GM19023 (cell line): ENCODE results near the gene GSTM3.
"Not testable (repeated sequence)": the region's sequence is repeated elsewhere in the genome, so short reads cannot be mapped to it uniquely, and the experiment has no call there.

Experiments
- ATAC-seq: cut with Tn5 transposase; IDR thresholded peaks from one replicate; pipeline ENCODE4 v1.9.1; 2021; ENCODE audit warnings: mild to moderate bottlenecking, moderate library complexity; ENCODE audit not compliant: unreplicated experiment

GSTM3 gene

DNA sequence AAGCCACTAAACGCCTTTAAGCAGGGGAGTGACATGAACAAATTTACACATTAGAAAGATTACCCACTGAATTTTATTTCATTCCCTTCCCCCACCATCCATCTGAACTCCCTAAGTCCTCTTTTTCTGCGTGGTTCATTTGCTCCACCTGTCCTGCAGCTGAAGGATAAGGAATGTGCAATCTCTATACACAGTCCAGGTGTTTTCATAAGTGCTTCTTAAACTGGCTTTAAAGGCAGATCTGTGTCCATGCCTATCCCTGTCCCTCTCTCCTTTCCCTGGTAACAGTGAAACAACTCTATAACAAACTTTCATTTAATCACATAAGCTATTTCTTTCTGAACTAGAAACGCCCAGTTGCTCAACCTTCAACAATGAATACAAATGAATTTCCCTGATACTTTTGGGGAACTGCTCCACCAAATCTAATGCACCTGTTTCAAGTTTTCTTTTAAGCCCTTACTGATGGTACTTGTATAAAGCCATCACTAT is 8.4 kb downstream of the GSTM3 start:
- no peak for ATAC-seq

DNA sequence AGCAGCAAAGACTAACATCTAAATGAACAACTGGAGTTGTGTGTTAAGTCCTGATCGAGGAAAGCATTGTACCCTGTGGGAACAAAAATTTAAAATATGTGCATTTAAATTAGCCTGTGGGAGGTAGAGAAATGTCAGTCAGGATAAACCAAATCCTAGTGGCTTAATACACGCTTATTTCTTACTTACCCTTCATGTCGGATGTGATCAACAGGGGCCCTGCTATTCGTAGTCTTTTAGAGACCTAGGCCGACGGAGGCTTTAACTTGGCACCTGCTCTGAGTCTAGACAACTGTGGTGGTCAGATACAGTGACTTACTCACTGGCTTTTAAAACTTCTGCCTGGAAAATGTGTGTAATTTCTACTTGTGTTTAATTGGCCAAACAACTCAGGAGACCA is 10.2 kb downstream of the GSTM3 start:
- no peak for ATAC-seq

DNA sequence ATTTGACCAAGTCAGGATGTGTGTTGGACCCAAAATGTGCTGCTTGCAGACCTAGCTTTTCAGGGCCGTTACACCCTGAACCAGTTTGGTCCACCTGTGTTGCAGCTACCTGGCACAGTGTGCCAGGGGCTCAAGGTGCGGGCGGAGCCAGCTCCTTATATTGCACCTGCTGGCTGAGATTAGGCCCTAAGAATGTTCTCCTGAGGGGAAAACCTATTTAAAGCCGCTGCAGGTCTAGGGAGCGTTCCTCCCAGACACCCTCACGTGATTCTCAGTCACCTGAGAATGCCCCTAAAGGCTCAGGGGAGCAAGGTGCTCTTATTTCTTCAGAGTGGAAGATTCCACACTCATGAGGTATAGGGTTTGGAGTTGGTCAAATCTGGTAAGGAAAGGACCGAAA is 12.0 kb downstream of the GSTM3 start:
- no peak for ATAC-seq

DNA sequence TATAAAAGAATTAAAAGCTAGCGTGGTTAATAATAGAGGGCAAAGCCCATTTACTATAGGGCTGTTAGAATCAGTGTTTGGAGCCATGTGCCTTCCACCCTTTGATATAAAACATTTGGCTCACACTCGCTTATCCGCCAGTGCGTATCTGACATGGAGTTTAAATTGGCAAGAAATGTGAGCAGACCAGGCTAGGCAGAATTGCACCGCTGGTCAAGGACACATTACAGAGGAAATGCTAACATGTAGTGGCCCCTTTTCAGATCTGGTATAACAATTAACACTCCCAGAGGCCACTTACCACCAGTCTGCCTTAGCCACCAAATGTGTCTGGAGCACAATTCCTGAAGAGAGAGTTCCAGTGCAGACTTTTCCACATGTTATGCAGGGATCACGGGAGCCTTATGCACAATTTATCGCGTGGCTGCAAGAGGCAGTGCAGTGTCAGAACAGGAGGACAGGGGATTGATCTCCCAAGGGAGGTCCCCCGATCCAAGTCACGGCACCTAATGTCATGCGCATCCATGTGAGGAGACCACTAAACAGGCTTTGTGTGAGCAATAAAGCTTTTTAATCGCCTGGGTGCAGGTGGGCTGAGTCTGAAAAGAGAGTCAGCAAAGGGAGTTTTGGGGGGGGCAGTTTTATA is 14.0 kb downstream of the GSTM3 start:
- no peak for ATAC-seq

DNA sequence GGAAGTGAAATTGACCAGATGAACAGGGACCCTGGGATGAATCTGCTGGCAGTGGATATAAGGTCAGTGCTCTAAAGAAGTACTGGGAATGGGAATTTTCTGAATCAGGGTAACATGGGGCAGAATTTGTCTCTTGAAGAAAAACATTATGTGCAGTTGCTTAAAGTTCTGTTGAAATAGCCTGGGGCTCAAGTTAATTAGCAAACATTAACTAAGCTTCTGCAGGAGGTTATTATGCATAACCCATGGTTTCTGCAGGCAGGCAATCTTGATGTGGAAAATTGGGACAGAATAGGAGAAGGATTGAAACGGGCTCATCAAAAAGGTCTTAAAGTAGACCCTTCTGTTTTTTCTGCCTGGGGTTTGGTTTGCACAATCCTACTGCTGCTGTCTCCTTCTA is 14.8 kb downstream of the GSTM3 start:
- ATAC-seq = no peak

DNA sequence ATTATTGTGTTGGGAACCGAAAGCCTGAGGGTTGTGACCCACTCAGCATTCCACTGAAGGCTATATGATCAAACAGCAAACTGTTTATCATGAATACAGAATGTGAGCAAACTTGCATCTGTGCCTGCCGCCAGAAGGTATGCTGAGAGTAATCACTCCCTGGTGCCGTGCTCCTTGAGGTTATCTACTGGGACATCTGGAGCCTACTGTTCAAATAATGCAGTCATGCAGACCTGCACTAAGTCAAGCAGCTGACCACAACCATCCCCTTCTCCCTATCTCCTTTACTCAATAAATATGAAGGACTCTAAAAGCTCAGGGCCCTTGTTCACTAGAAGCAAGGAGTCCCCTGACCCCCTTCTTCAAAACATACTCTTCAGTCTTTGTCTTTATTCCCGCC is 15.3 kb downstream of the GSTM3 start:
- ATAC-seq = no peak

DNA sequence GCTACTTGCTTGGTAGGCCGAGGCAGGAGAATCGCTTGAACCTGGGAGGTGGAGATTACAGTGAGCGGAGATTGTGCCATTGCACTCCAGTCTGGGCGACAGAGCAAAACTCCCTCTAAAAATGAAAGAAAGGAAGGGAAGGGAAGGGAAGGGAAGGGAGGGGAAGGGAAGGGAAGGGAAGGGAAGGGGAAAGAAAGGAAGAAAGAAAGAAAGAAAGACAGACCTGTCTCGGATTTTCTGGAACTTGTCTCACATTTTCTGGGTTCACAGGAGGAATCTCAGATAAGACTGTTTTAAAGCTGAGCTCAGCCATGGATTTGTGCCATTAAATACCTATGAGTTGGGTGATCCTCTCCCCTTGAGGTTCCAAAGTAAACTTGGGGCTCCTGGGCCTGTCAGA is 15.9 kb downstream of the GSTM3 start:
- ATAC-seq = no peak

DNA sequence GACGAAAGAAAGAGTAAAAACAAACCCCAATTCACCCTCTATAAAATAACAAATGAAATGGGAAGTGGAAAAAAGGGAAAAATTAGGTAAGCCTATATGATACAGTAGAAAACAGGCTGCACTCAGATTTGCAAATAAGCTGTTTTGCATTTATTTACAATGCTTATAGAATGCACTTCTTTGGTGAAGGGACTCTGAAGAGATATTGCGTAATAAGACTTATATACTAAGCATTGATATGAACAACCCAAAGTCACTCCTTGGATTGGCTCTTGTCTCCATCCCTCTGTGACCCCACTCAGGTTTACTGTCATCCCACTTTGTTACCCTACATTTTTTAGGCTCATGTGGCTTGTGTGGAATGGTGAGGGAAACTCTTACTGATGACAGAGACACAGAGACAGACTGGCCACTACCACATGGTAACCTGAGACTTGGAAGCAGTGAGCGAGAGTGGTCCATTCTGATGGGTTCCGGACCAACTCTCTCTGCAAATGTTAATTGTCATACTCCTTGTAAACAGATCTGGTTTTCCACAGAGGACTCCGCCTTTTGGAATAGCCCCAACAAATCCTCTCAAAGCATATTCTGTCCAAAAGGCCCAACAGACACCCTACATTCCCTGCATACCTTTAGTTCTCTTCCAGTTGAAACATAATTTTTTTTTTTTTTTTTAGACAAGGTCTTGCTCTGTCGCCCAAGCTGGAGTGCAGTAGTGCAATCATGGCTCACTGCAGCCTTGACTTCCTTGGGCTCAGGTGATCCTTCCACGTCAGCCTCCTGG is 17.7 kb downstream of the GSTM3 start:
- ATAC-seq = no peak

DNA sequence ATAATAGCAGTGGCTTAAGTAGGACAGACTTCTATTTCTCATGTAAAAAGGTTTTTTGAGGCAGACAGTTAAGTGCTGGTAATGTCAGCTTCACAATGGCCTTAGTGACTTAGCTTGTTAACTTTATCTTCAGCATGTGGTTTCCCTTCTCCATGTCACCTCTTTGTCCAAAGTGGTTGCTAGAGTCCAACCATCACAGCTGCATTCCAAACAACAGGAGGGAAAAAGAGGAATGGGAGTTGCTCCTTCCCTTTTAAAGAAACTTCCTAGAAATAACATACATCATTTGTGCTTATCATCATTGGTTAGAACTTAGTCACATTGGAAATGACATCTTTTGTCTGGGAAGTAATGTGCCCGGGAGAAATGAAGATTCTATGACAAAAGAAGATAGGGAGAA is 18.9 kb downstream of the GSTM3 start:
- ATAC-seq = no peak

DNA sequence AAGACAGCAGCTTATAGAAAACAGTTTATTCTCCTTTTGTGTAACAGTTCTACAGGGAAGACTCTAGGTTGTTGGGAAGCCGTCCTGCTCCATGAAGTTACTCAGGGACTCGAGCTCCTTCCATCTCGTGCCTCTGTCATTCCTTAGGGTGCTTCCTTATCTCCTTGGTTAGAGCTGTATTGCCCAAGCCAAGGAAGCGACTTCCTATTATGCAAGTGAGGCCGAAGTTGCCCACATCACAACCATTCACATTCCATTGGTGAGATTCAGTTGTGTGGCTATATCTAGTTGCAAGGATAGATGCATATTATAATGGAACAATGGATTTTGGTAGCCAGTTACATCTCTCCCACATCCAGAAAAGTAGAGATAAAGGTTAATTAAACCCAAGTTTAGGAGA is 19.8 kb downstream of the GSTM3 start:
- ATAC-seq = no peak

DNA sequence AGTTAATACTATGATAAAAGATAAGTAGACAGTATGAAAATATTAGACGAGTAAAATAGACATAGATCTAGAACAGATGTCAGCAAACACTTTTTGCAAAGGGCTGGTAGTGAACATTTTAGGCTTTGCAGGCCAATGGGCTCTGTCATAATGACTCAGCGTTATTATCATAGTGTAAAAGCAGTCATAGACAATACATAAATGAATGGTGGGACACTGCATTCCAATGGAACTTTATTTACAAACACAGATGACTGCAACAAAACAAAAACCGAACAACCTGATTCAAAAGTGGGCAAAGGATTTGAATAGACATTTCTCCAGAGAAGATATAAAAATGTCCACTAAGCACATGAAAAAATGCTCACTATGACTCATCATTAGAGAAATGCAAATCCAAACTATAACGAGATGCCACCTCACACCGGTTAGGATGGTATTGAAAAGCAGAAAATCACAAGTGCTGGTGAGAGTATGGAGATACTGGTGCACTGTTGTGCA is 21.5 kb downstream of the GSTM3 start:
- no peak for ATAC-seq

DNA sequence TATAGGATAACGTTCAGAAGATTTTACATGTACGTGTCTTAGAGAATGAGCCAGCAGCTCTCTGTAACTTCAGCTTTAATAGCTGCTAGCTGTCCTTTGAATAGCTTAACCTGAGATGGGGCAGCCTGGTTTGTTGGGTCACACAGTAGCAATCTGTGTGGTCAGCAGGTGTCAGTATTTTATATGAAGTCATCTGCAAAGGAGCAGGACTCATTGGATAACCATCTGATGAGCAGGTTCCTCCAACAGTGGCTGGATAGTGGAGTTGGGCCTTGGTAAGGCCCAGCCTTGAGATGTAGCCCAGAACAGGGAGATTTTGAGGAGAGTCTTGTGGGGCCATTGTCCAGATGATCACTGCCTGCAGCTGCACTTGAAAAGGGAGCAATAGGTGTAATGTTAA is 22.3 kb downstream of the GSTM3 start:
- ATAC-seq = no peak

DNA sequence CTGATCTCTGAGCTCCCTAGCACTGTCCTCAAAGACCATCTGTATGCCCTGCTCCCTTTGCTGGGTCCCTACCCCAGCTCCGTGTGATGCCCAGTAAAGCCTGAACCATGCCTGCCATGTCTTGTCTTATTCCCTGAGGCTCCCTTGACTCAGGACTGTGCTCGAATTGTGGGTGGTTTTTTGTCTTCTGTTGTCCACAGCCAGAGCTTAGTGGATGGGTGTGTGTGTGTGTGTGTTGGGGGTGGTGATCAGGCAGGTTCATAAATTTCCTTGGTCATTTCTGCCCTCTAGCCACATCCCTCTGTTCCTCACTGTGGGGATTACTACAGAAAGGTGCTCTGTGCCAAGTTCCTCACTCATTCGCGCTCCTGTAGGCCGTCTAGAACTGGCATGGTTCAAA is 23.1 kb downstream of the GSTM3 start:
- no peak for ATAC-seq

DNA sequence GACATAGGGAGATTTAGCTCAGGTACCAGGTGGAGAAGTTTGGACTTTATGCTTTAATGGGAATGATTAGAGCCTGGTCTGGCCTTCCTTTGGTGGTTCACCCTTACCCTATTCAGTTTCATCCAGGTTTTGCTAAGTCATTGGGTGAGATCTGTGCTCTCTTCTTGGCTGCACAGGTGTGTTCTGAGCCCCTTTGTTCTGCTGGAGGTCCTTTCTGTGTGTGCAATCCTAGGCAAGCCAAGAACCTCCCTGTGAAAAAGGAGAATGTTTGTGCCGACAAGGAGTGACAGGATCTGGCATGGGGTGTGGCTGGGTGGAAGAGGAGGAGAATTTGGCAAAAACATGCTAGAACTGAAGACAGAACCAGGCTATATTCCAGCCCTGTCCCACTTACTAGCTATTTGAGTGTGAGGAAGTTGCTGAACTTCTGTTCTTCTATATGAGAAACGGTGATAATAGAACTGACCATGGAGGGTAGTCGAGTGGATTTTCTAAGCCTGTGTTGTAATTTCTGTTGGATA is 24.2 kb downstream of the GSTM3 start:
- no peak for ATAC-seq

DNA sequence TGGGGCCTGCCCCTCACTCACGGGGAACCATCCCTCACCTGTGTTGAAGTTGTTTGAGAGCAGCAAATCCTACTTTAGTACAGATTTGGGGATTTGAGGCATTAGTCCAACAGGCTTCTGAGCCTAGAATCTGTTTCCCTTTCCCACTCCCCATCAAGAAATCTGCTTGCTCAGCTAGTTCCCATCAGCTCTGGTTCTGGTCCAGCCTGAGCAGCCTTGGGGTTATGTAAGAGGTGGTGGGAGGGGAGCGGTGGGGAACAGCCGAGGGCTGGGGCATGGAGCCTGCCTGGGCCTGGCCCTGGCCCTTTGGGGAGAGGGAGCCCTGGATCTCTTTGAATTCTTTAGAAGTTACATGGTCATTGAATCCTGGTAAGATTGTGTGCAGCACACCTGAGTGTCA is 24.7 kb downstream of the GSTM3 start:
- ATAC-seq = no peak

DNA sequence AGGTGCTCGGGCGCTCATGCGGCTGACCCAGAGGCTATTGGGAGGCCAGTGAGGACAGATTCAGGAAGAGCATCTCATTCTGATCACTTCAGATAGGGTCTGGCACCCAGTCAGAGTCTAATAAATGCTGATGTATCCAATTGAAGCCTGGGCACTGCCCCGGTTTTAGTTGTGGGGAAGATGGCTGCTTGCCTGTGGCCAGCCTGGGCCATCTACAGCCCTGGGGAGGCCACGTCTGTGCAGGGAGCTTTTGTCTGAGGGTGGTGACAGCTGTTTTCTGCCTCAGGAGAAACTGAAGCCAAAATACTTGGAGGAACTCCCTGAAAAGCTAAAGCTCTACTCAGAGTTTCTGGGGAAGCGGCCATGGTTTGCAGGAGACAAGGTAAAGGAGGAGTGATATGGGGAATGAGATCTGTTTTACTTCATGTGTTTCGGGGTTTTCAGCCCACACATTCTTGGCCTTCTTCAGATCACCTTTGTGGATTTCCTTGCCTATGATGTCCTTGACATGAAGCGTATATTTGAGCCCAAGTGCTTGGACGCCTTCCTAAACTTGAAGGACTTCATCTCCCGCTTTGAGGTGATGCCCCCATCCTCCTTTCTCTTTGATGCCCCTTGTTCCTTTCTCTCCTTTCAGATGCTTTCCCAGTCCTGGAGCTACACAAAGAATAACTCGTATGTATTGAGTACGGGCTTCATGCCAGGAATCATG is 26.0 kb downstream of the GSTM3 start:
- no peak for ATAC-seq

DNA sequence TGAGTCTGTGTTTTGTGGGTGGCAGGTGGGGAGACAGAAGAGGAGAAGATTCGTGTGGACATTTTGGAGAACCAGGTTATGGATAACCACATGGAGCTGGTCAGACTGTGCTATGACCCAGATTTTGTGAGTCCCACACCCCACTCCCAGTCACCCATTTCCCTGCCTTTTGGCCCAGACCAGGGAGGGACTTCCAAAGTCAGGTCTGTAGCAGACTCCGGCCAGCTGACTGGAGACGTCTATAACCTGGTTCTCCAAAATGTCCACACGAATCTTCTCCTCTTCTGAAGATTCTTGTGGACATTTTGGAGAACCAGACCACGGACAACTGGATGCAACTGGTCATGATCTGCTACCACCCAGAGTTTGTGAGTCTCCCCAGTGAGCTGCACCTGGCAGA is 27.2 kb downstream of the GSTM3 start:
- ATAC-seq = no peak

DNA sequence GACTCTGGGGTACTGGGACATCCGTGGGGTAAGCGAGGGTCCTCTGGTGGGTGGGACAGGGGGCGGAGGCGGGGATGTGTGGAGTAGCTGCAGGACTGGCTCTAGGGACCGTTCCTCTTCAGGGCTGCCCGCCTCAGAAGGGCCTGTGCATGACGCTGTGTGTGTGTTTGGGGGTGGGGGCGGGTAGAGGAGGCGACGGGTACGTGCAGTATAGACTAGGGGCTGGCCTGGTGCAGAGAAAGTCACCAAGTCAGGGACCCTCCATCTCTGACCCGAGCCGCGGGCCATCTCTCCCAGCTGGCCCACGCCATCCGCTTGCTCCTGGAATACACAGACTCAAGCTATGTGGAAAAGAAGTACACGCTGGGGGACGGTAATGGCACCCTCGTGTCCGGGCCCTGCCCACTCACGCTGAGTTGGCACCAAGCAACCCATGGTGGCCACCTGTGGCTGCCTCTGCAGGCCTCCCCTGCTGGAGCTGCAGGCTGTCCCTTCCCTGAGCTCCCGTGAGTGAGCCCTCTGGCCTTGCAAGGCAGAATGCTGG is 28.4 kb downstream of the GSTM3 start:
- ATAC-seq = no peak

DNA sequence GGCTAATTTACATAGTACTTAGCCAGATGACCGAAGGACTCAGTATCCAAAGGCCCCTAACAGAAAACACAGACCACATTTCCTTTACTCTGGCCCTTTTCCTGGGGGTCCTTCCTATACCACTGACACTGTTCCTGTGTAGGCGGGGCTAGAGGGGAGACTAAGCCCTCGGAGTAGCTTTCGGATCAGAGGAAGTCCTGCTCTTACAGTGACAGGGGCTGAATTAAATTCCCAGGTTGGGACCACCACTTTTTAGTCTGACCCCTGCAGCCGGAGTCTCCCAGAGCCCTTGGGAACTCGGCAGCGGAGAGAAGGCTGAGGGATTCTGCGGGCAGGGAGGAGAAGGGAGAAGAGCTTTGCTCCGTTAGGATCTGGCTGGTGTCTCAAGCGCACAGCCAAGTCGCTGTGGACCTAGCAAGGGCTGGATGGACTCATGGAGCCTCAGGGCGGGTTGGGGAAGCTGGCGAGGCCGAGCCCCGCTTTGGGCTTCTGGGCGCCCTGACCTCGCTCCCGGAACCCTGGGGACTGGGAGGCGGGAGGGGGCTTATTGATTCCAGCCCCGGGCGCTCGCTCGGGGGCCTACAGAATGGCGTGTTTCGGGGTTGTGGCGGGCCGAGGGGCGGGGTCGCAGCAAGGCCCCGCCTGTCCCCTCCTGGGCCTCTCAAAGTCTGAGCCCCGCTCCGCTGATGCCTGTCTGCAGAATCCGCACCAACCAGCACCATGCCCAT is 29.1 kb downstream of the GSTM3 start, which contains the start of gene GSTM5:
TSS of gene GSTM5 (plus strand) at position 659 of the 728 bp plus-strand sequence. CDS start at position 721, 62 bp downstream.
- not testable (repeated sequence) for ATAC-seq

DNA sequence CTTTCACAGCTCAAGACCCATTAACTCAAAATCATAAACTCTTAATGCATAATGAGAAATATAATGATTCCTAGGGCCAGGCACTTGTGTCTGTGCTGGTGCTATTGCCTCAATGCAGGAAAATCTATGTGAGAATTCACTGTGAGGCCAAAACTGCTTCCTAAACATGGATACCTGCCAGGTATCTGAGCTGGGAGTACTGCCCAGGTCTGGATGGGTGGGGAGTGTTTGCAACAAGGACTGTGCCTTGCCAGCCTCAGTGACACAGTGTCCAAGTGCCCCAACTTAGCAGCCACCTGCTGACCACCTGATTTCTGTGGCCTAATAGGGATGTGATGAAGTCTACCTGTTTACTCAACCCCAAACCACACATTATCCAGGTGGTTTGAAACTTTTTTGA is 31.0 kb downstream of the GSTM3 start:
- ATAC-seq = not testable (repeated sequence)
